H1 (cell line): ENCODE measurements around the gene EGR4.

Source experiments
- BRCA1 ChIP-seq: IDR thresholded peaks from 2 replicates; pipeline ENCODE4 v1.6.1; 2012; ENCODE audit warnings: low read depth, low read length, improper control_type of control experiment
- EP300 ChIP-seq, 2 experiments: IDR thresholded peaks; 1 replicate in 1 of 2; 2 replicates in 1 of 2; pipeline ENCODE4 v1.6.1; 2011 to 2012; ENCODE audit warnings: low read depth in 2 of 2, low read length in 2 of 2, mild to moderate bottlenecking in 2 of 2, borderline replicate concordance in 1 of 2, inconsistent platforms in 1 of 2, moderate library complexity in 1 of 2
- EZH2 ChIP-seq: fragments of 200-600 bp; sonication (generic); IDR thresholded peaks from 2 replicates; pipeline ENCODE4 v1.7.1; 2012; ENCODE audit warnings: low read depth, mild to moderate bottlenecking, moderate library complexity, low read length, inconsistent platforms; ENCODE audit not compliant: severe bottlenecking
- SRF ChIP-seq: IDR thresholded peaks from 2 replicates; pipeline ENCODE4 v1.6.1; 2011; ENCODE audit warnings: mild to moderate bottlenecking, low read depth, low read length, moderate library complexity
- TF ChIP-seq, protein P1 (sequence below), 3 experiments: IDR thresholded peaks; 1 replicate in 2 of 3; 2 replicates in 1 of 3; pipeline versions ENCODE4 v1.5.1 to v1.6.1; 2011; ENCODE audit warnings: low read length in 3 of 3, mild to moderate bottlenecking in 3 of 3, inconsistent platforms in 2 of 3, low read depth in 1 of 3, moderate library complexity in 1 of 3; ENCODE audit not compliant: insufficient read depth in 1 of 3; ENCODE audit errors: control extremely low read depth in 1 of 3
- TF ChIP-seq, protein P2 (sequence below): IDR thresholded peaks from 2 replicates; pipeline ENCODE4 v1.6.1; 2012; ENCODE audit warnings: inconsistent platforms

DNA sequence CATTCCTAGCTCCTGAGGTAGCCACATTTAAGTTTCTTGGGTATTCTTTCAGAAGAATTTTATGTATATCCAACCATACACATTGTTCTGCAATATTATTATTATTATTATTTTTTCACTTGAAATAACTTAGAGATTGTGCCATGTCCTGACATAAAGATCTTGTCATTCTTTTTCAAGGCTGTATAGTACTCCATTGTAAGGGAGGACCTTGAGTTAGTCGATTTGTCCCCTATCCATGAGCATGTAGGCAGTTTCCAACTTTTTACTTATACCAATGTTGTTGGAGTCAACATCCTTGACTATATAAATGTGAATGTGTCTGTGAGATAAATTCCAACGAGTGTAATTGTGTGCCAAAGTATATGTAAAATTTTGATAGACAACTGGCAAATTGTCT, 891 bp upstream of the EGR4 start:
- TF ChIP-seq, protein P1, sequence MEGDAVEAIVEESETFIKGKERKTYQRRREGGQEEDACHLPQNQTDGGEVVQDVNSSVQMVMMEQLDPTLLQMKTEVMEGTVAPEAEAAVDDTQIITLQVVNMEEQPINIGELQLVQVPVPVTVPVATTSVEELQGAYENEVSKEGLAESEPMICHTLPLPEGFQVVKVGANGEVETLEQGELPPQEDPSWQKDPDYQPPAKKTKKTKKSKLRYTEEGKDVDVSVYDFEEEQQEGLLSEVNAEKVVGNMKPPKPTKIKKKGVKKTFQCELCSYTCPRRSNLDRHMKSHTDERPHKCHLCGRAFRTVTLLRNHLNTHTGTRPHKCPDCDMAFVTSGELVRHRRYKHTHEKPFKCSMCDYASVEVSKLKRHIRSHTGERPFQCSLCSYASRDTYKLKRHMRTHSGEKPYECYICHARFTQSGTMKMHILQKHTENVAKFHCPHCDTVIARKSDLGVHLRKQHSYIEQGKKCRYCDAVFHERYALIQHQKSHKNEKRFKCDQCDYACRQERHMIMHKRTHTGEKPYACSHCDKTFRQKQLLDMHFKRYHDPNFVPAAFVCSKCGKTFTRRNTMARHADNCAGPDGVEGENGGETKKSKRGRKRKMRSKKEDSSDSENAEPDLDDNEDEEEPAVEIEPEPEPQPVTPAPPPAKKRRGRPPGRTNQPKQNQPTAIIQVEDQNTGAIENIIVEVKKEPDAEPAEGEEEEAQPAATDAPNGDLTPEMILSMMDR (IDR thresholded peaks at IDR 0.05; ENCODE audit: control extremely low read depth in 1 of 3, insufficient read depth in 1 of 3, low read depth in 1 of 3, low read length in 3 of 3) = no peak
- TF ChIP-seq SRF (no peak), EP300 (IDR thresholded peaks at IDR 0.05; ENCODE audit: borderline replicate concordance in 1 of 2, low read depth in 2 of 2, low read length in 2 of 2) (no peak), EZH2 (no peak), BRCA1 (no peak)
- TF ChIP-seq, protein P2, sequence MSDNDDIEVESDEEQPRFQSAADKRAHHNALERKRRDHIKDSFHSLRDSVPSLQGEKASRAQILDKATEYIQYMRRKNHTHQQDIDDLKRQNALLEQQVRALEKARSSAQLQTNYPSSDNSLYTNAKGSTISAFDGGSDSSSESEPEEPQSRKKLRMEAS = no peak
